Heart left ventricle (tissue), 16 donors: ENCODE data around the gene FGF23. TPM values are rescaled to one million over a fixed set of nuclear protein-coding genes. Genes with fewer than 3 reads are reported as not detected.

Source experiments
- ATAC-seq, 4 donors: fragments of 200-7000 bp; cut with Tn5 transposase; one replicate each; pipeline ENCODE4 v1.9.1; 2020 to 2022; ENCODE audit warnings: moderate library complexity in 4 of 4, mild to moderate bottlenecking in 3 of 4, moderate number of reproducible peaks in 1 of 4
- DNase-seq, 5 donors: peaks; one replicate each; pipeline ENCODE4 v3.0.0-alpha.2; 2020
- H3K27ac ChIP-seq, 12 donors: fragments of 200-600 bp; sonication (generic) in 4 of 12; one replicate each; pipeline versions ENCODE4 v1.5.0 to v1.8.0; 2016 to 2022; ENCODE audit warnings: mild to moderate bottlenecking in 2 of 12
- H3K27me3 ChIP-seq, 9 donors: fragments of 200-600 bp; sonication (generic) in 2 of 9; one replicate each; pipeline versions ENCODE4 v1.5.1 to v1.8.0; 2016 to 2022; ENCODE audit warnings: mild to moderate bottlenecking in 3 of 9
- H3K36me3 ChIP-seq, 9 donors: fragments of 200-600 bp; sonication (generic) in 2 of 9; one replicate each; pipeline versions ENCODE4 v1.5.0 to v1.8.0; 2018 to 2022; ENCODE audit warnings: mild to moderate bottlenecking in 2 of 9
- H3K4me1 ChIP-seq, 12 donors: fragments of 200-600 bp; sonication (generic) in 4 of 12; one replicate each; pipeline versions ENCODE4 v1.5.0 to v1.8.0; 2016 to 2022; ENCODE audit warnings: mild to moderate bottlenecking in 3 of 12
- H3K4me3 ChIP-seq, 12 donors: fragments of 200-600 bp; sonication (generic) in 4 of 12; one replicate each; pipeline versions ENCODE4 v1.5.0 to v1.8.0; 2017 to 2022; ENCODE audit warnings: mild to moderate bottlenecking in 9 of 12, moderate library complexity in 4 of 12
- H3K9me3 ChIP-seq, 12 donors: fragments of 200-600 bp; sonication (generic) in 4 of 12; one replicate each; pipeline versions ENCODE4 v1.5.0 to v1.8.0; 2016 to 2022; ENCODE audit warnings: mild to moderate bottlenecking in 1 of 12
- CTCF ChIP-seq, 12 donors: fragments of 200-600 bp; sonication (generic) in 4 of 12; IDR thresholded peaks; one replicate each; pipeline versions ENCODE4 v1.5.0 to v1.8.0; 2018 to 2022; ENCODE audit warnings: antibody characterized with exemption in 12 of 12, mild to moderate bottlenecking in 5 of 12
- POLR2A ChIP-seq, 2 donors: fragments of 450-650 bp; IDR thresholded peaks; one replicate each; pipeline ENCODE4 v1.6.1; 2017; ENCODE audit warnings: antibody characterized with exemption in 2 of 2, mild to moderate bottlenecking in 2 of 2, moderate library complexity in 2 of 2
- WGBS, 4 donors: extraction: QIAGEN DNeasy Blood & Tissue Kit in 2 of 4; methylation state at CpG; one replicate each; pipeline versions ENCODE4 v1.1.5 to v1.1.7; 2013 to 2018; 5-methylcytosine and 5-hydroxymethylcytosine counted together
- intact Hi-C, 10 donors: fragments of 100-400 bp; cut with DNase I; formaldehyde crosslinking; loops; one replicate each; pipeline versions ENCODE4 v1.11.1 to v1.14.2; 2022
- polyA plus RNA-seq, 2 donors: library from polyadenylated mRNA; stranded (reverse); fragments of 200-250 nt; gene quantifications; one replicate each; pipeline ENCODE4 v1.2.3, GENCODE V29; 2013
- total RNA-seq, 9 donors: library from RNA; depleted of rRNA in 2 of 9; stranded (reverse); fragments of >200 nt in 2 of 9; fragmentation: NEBNext Ultra II Directional in 3 of 9; extraction: Animal tissue kit (Norgen Biotek cat#: 25700) in 3 of 9; gene quantifications; one replicate each; pipeline versions ENCODE4 v1.1.0 to v1.2.4, GENCODE V29; 2016 to 2023
- donor health status: ischemic (EF 13 %, LVEDD 7.1; RV severe dilation, severe dysfunction).
- donor health status: healthy with polysubstance abuse.
- donor health status: DM: no; HTN: yes; CAD: no.
- donor health status: DM: no; HTN: no; CAD: no.
- donor health status: ischemic (EF 25% LVEDD 6.9; RV normal size, moderate dysfunction).
- donor health status: ischemic (EF 25% LVEDD 5.7; RV mildly dilated, moderate dysfunction).
- donor health status: healthy.
- donor health status: DM: yes; HTN: yes; CAD: no.
- donor health status: ischemic (EF 35%, LVEDD 5.7; RV mildly dilated, moderate dysfunction).
- donor health status: nonischemic (EF 11% LVEDD 7.7; RV severe dilation, severe dysfunction).
- donor health status: DM: yes; HTN: yes; CAD: no.
- donor health status: PGD.
- donor health status: ischemic (EF 29% LVEDD 5.4; RV normal size, mild dysfunction).
- donor health status: nonischemic (EF 23%, LVEDD 6.1; RV moderate dilation, normal function).

The FGF23 gene
- total and polyA plus RNA-seq, 11 donors = 0.04 to 0.15 (median 0.10) TPM; not detected in 8

GRCh38 chr12:4380332-4380731, 820 bp upstream of the FGF23 start:
- TF ChIP-seq CTCF (IDR thresholded peaks at IDR 0.05) = no peak
- no peak for TF ChIP-seq POLR2A (IDR thresholded peaks at IDR 0.05)
- Histone ChIP-seq H3K4me1 (no peaks in the 10 kb centered on the region), H3K9me3 (no peaks in the 10 kb centered on the region), H3K27ac (no peak overlapping the region), H3K4me3 (no peak overlapping the region), H3K27me3 (peaks cover 0 to 11% (median 0%) of the 10 kb centered on the region in 9 donors), H3K36me3 (no peaks in the 10 kb centered on the region)
- intact Hi-C loops = no loop called here
- whole genome bisulfite sequencing, 4 donors = 77 to 90% (median 80%) methylated on average over 4 of the region's 4 CpGs
- ATAC-seq (no peak), DNase-seq (no peak)

- H3K27ac ChIP-seq = no peak overlapping the region
- H3K4me1 ChIP-seq = no peaks in the 10 kb centered on the region
- TF ChIP-seq CTCF (IDR thresholded peaks at IDR 0.05) = no peak
- TF ChIP-seq POLR2A (IDR thresholded peaks at IDR 0.05) = no peak
- ATAC-seq = no peak
- H3K36me3 ChIP-seq = no peaks in the 10 kb centered on the region
- no peaks in the 10 kb centered on the region for H3K9me3 ChIP-seq
- intact Hi-C loops = no loop called here
- peak overlapping the region in 1 of 12 donors; percentile 22 for H3K4me3 ChIP-seq
- no peak for DNase-seq
- WGBS, 4 donors = 81 to 92% (median 84%) methylated on average over 1 of the region's 1 CpG
- peaks cover 0 to 11% (median 0%) of the 10 kb centered on the region in 9 donors for H3K27me3 ChIP-seq
Observed at GRCh38 chr12:4378772-4379171, 740 bp downstream of the FGF23 start.

- no peak for TF ChIP-seq CTCF (IDR thresholded peaks at IDR 0.05)
- no peak for TF ChIP-seq POLR2A (IDR thresholded peaks at IDR 0.05)
- Histone ChIP-seq H3K36me3 (no peaks in the 10 kb centered on the region), H3K4me3 (no peak overlapping the region), H3K9me3 (no peaks in the 10 kb centered on the region), H3K27ac (no peak overlapping the region), H3K27me3 (peaks cover 0 to 11% (median 0%) of the 10 kb centered on the region in 9 donors), H3K4me1 (no peaks in the 10 kb centered on the region)
- intact Hi-C loops = no loop called here
- no peak for ATAC-seq
- DNase-seq = no peak
- WGBS, 4 donors = 87 to 90% (median 89%) methylated on average over 6 of the region's 6 CpGs
Observed at GRCh38 chr12:4375449-4375848, 4.1 kb downstream of the FGF23 start.

GRCh38 chr12:4372653-4373052, 6.9 kb downstream of the FGF23 start:
- DNase-seq (no peak), ATAC-seq (no peak)
- H3K27ac ChIP-seq = no peak overlapping the region
- H3K9me3 ChIP-seq = no peaks in the 10 kb centered on the region
- no peaks in the 10 kb centered on the region for H3K36me3 ChIP-seq
- intact Hi-C loops = no loop called here
- TF ChIP-seq POLR2A (IDR thresholded peaks at IDR 0.05) = no peak
- no peak for TF ChIP-seq CTCF (IDR thresholded peaks at IDR 0.05)
- peaks cover 0 to 5% (median 0%) of the 10 kb centered on the region in 9 donors for H3K27me3 ChIP-seq
- WGBS, 4 donors = 92 to 95% (median 93%) methylated on average over 2 of the region's 2 CpGs
- H3K4me1 ChIP-seq = no peaks in the 10 kb centered on the region
- no peak overlapping the region for H3K4me3 ChIP-seq
